HFFc6 (cell line): ENCODE measurements around the gene PDE3B. TPM values are rescaled to one million over a fixed set of nuclear protein-coding genes. Genes with fewer than 3 reads are reported as not detected.

Source experiments
- DNase-seq: peaks from one replicate; pipeline ENCODE4 v3.0.0-alpha.2; 2018
- H3K27ac Mint-ChIP-seq: 2 replicates; pipeline ENCODE4 v1.8.0; 2020; ENCODE audit warnings: mild to moderate bottlenecking, mixed read lengths
- H3K27me3 Mint-ChIP-seq: 2 replicates; pipeline ENCODE4 v1.8.0; 2021; ENCODE audit warnings: mild to moderate bottlenecking, moderate library complexity, mixed read lengths; ENCODE audit not compliant: insufficient read depth
- H3K36me3 Mint-ChIP-seq: 2 replicates; pipeline ENCODE4 v1.8.0; 2021; ENCODE audit warnings: low read depth, mixed read lengths
- H3K4me1 Mint-ChIP-seq: 2 replicates; pipeline ENCODE4 v1.8.0; 2020; ENCODE audit warnings: low read depth, mixed read lengths
- H3K4me3 Mint-ChIP-seq: 2 replicates; pipeline ENCODE4 v1.8.0; 2020; ENCODE audit warnings: mild to moderate bottlenecking, moderate library complexity, mixed read lengths
- H3K9me3 Mint-ChIP-seq: 2 replicates; pipeline ENCODE4 v1.8.0; 2020; ENCODE audit warnings: mild to moderate bottlenecking, mixed read lengths
- total RNA-seq, 6 experiments: library from RNA; stranded (reverse); fragmentation: NEBNext Ultra II Directional; extraction: Animal tissue kit (Norgen Biotek cat#: 25700); gene quantifications; 2 replicates in 1 of 6; 3 replicates in 5 of 6; pipeline ENCODE4 v1.2.3, GENCODE V29; 2021
- TF ChIP-seq, protein P1 (sequence below): fragments of 200-600 bp; sonication (generic); IDR thresholded peaks from 2 replicates; pipeline ENCODE4 v1.5.0; 2021; ENCODE audit warnings: antibody characterized with exemption, mild to moderate bottlenecking

The PDE3B gene
- total RNA-seq, 6 experiments from 2014 or later = 0.05 to 0.06 TPM; not detected in 4

DNA sequence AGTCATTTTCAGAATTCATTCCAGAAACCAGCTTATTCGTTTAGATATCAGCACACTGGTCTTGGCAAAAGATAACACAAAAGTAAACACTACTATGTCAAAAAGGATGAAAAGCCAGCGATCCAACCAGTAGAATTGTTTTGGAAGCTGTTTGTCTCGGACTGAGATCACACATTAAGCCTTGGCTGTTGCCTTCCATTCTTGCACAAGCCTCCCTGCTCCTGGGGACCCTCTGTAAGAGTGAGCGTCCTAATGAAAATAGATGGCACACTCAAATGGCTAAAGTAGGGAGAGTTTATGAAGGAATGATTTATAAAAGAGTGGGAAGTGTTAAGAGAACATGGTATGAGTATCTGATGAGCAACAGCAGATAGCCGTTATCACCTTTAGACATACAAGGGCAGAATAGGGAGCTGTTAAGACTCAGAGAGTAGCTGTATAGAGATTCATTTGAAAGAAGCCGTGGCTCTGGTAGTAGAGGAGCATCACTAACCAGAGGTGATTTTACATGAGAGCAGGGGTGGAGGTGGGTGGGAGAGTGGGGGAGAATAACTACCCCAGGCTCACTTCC is 25.2 kb downstream of the PDE3B start:
- Mint-ChIP-seq H3K27ac (no peak overlapping the region), H3K36me3 (no peaks in the 10 kb centered on the region), H3K27me3 (peaks cover 2% of the 10 kb centered on the region; the same call in 1 of the 2 replicates), H3K9me3 (no peaks in the 10 kb centered on the region), H3K4me3 (no peak overlapping the region), H3K4me1 (peaks cover 6% of the 10 kb centered on the region; the same call in 1 of the 2 replicates)
- DNase-seq = no peak
- TF ChIP-seq, protein P1, sequence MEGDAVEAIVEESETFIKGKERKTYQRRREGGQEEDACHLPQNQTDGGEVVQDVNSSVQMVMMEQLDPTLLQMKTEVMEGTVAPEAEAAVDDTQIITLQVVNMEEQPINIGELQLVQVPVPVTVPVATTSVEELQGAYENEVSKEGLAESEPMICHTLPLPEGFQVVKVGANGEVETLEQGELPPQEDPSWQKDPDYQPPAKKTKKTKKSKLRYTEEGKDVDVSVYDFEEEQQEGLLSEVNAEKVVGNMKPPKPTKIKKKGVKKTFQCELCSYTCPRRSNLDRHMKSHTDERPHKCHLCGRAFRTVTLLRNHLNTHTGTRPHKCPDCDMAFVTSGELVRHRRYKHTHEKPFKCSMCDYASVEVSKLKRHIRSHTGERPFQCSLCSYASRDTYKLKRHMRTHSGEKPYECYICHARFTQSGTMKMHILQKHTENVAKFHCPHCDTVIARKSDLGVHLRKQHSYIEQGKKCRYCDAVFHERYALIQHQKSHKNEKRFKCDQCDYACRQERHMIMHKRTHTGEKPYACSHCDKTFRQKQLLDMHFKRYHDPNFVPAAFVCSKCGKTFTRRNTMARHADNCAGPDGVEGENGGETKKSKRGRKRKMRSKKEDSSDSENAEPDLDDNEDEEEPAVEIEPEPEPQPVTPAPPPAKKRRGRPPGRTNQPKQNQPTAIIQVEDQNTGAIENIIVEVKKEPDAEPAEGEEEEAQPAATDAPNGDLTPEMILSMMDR = no peak

DNA sequence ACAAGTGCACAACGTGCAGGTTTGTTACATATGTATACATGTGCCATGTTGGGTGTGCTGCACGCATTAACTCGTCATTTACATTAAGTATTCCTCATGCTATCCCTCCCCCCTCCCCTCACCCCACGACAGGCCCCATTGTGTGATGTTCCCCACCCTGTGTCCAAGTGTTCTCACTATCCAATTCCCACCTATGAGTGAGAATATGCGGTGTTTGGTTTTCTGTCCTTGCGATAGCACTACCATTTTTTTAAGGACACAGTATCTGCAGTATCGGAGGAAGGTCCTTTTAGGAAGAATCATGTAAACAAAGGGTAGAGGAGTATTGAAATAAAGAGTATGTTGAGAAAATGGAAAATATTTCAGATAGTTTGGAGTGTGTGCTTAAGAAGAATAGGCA is 25.9 kb downstream of the PDE3B start:
- Mint-ChIP-seq H3K4me3 (no peak overlapping the region), H3K9me3 (no peaks in the 10 kb centered on the region), H3K36me3 (no peaks in the 10 kb centered on the region), H3K27ac (no peak overlapping the region), H3K4me1 (peaks cover 6% of the 10 kb centered on the region; the same call in 1 of the 2 replicates), H3K27me3 (peaks cover 2% of the 10 kb centered on the region; the same call in 1 of the 2 replicates)
- TF ChIP-seq, protein P1 = no peak
- no peak for DNase-seq

DNA sequence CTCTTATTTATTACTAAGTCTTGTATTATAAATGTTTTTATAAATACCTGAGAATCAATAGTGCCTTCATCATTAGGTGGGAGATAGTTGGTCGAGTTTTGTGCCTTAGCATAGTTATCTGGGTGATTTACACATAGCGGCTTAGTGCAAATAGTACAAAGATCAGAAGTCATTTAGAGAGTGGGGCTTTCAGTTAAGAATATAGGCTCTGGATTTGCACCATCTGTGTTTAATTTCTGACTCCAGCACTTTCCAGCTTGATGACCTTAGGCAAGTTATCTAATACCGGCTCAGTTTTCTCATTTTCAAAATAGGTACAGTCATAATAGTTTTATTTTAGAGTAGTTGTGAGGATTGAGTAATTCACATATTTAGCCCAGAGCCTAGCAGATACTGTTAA is 26.4 kb downstream of the PDE3B start:
- DNase-seq = no peak
- Mint-ChIP-seq H3K4me3 (no peak overlapping the region), H3K27me3 (peaks cover 2% of the 10 kb centered on the region; the same call in 1 of the 2 replicates), H3K4me1 (peaks cover 6% of the 10 kb centered on the region; the same call in 1 of the 2 replicates), H3K9me3 (no peaks in the 10 kb centered on the region), H3K27ac (no peak overlapping the region), H3K36me3 (no peaks in the 10 kb centered on the region)
- TF ChIP-seq, protein P1 = no peak

DNA sequence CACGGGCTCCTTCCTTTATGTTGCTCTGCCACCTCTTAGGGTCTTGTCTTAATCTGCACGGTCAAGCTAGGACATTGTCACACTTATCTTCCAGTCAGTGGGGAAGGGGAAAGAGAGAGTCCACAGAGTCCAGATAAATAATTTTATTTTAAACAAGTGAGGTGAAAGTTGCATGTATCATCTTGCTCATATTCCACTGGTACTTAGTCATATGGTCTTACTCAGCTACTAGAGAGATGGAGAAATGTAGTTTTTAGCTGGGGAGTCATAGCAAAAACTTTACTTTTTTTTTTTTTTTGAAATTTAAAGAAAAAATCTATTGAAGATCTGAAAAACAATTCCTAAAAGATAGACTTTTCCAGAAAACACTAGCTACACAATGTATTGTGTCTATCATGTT is 29.0 kb downstream of the PDE3B start:
- Mint-ChIP-seq H3K27ac (no peak overlapping the region), H3K4me1 (peaks cover 6% of the 10 kb centered on the region; the same call in 1 of the 2 replicates), H3K4me3 (no peak overlapping the region), H3K9me3 (no peaks in the 10 kb centered on the region), H3K27me3 (peaks cover 2% of the 10 kb centered on the region; the same call in 1 of the 2 replicates), H3K36me3 (no peaks in the 10 kb centered on the region)
- TF ChIP-seq, protein P1 = no peak
- DNase-seq = peak; percentile 8

DNA sequence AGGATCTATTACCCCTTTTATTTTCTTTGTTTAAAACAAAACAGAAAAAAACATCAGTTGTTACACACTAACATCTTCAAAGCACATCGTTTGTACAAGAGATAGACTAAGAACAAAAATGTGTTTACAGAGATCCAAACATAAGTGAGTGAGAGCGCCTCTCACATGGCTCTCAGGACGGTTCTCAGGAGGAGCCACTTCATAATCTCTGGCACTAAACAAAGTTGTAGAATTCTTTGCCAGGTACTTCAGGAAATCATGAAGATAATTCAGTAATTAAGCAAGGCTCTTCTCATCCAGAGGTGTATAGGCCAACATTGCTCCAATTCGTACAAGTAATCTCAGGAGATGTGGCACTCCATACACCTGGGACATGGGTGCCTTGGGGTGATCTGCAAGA is 29.8 kb downstream of the PDE3B start:
- Mint-ChIP-seq H3K27ac (no peak overlapping the region), H3K36me3 (no peaks in the 10 kb centered on the region), H3K4me1 (peaks cover 6% of the 10 kb centered on the region; the same call in 1 of the 2 replicates), H3K9me3 (no peaks in the 10 kb centered on the region), H3K27me3 (peaks cover 2% of the 10 kb centered on the region; the same call in 1 of the 2 replicates), H3K4me3 (no peak overlapping the region)
- no peak for DNase-seq
- TF ChIP-seq, protein P1 = no peak
